Neural progenitor cell (in vitro differentiated cells): ENCODE data around the gene LEPR.

ENCODE experiments used
- EZH2phosphoT487 ChIP-seq: fragments of 200-600 bp; sonication (generic); IDR thresholded peaks from 2 replicates; pipeline ENCODE4 v1.6.1; 2017; ENCODE audit warnings: antibody characterized with exemption
- TF ChIP-seq, protein P1 (sequence below): fragments of 200-600 bp; sonication (generic); IDR thresholded peaks from 2 replicates; pipeline ENCODE4 v1.5.1; 2017; ENCODE audit warnings: antibody characterized with exemption, mild to moderate bottlenecking

DNA sequence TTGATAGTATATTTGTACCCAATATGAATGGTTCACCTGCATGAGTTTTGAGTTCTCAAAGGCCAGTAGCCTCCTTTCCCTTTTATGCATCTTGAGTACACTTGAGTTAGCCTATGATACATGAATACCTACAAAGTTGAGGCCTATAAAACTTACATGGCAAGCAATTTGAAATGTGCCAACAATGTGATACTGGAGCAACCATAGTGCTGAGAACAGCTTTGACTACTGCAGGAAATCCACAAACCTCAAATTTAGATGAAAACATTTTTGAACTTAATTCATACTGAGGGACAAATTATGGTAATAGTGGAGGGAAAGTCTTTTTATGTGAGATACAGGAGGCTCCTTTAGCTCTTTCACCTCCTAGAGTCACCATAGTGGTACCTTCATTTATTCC lies 37.4 kb downstream of the LEPR start:
- TF ChIP-seq, protein P1, sequence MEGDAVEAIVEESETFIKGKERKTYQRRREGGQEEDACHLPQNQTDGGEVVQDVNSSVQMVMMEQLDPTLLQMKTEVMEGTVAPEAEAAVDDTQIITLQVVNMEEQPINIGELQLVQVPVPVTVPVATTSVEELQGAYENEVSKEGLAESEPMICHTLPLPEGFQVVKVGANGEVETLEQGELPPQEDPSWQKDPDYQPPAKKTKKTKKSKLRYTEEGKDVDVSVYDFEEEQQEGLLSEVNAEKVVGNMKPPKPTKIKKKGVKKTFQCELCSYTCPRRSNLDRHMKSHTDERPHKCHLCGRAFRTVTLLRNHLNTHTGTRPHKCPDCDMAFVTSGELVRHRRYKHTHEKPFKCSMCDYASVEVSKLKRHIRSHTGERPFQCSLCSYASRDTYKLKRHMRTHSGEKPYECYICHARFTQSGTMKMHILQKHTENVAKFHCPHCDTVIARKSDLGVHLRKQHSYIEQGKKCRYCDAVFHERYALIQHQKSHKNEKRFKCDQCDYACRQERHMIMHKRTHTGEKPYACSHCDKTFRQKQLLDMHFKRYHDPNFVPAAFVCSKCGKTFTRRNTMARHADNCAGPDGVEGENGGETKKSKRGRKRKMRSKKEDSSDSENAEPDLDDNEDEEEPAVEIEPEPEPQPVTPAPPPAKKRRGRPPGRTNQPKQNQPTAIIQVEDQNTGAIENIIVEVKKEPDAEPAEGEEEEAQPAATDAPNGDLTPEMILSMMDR: no peak
- TF ChIP-seq EZH2phosphoT487: no peak
